HEK293 (cell line): ENCODE results near the gene PLIN4.

Source experiments
- CTCF ChIP-seq: fragments of 450-650 bp; formaldehyde crosslinking; IDR thresholded peaks from 2 replicates; pipeline ENCODE4 v1.5.1; 2016; ENCODE audit warnings: missing biosample characterization, missing genetic modification characterization
- ZBTB21 ChIP-seq: fragments of 450-650 bp; formaldehyde crosslinking; IDR thresholded peaks from 2 replicates; pipeline ENCODE4 v1.5.1; 2017; ENCODE audit warnings: missing biosample characterization, missing genetic modification characterization
- ZNF37A ChIP-seq: fragments of 450-650 bp; IDR thresholded peaks from 2 replicates; pipeline ENCODE4 v1.5.1; 2018; ENCODE audit warnings: missing biosample characterization, missing genetic modification characterization
- ZNF639 ChIP-seq: fragments of 450-650 bp; formaldehyde crosslinking; IDR thresholded peaks from 2 replicates; pipeline ENCODE4 v1.5.1; 2016; ENCODE audit warnings: missing biosample characterization, missing genetic modification characterization

- TF ChIP-seq CTCF (tag by site-specific recombination) (no peak), ZNF639 (no peak), ZNF37A (tag by site-specific recombination) (no peak), ZBTB21 (tag by site-specific recombination) (no peak)
These were observed 48.2 kb upstream of the PLIN4 start for GRCh38 chr19:4566402-4567051.
